Measurements from ENCODE around the gene XYLT1. TPM values are rescaled to one million over a fixed set of nuclear protein-coding genes. Genes with fewer than 3 reads are reported as not detected.

The XYLT1 gene
- total and polyA plus RNA-seq, 2 of the 8 experiments (the other 6 are each of a cell fraction or from before 2014, with no cell fraction given), result 6.6 to 25.4 TPM

GRCh38 chr16:17155485-17155884 is 315.3 kb downstream of the XYLT1 start:
- peaks cover 0 to 5% (median 2%) of the 10 kb centered on the region in 4 experiments; a peak in 6 of 7 replicates for H3K4me1 ChIP-seq (replicated peaks in 1 of 4; ENCODE audit: control insufficient read depth in 3 of 4, insufficient read depth in 4 of 4, low read length in 3 of 4)
- H2AK5ac ChIP-seq (ENCODE audit: low read depth, low read length), result no peak overlapping the region
- 93% methylated on average over 5 of the region's 5 CpGs; no CpG with 5 or more reads in 1 of the 2 experiments for WGBS, 2 experiments (ENCODE audit: extremely low coverage in 1 of 2, insufficient coverage in 1 of 2, insufficient read length in 1 of 2, insufficient replicate concordance in 2 of 2, low coverage in 1 of 2, low lambda C conversion rate in 2 of 2, missing lambda C conversion rate in 1 of 2)
- FAIRE-seq (no peak), DNase-seq (ENCODE audit: low read depth in 1 of 2, low spot score in 2 of 2) (no peak)
- no peak overlapping the region for H3K18ac ChIP-seq (ENCODE audit: extremely low read depth, low read length)
- no peak overlapping the region for H3K27ac ChIP-seq (ENCODE audit: low read depth, low read length)
- no peaks in the 10 kb centered on the region for H3K27me3 ChIP-seq (replicated peaks in 1 of 4; ENCODE audit: control insufficient read depth in 3 of 4, extremely low read depth in 1 of 4, insufficient read depth in 3 of 4, low read length in 3 of 4)
- no peaks in the 10 kb centered on the region for H3K36me3 ChIP-seq (ENCODE audit: control insufficient read depth in 2 of 4, insufficient read depth in 4 of 4, low read length in 3 of 4)
- peaks cover 0 to 2% of the 10 kb centered on the region in 2 experiments for H4K20me1 ChIP-seq (replicated peaks in 1 of 2; ENCODE audit: control insufficient read depth in 1 of 2, insufficient read depth in 2 of 2, low read length in 2 of 2)
- H3K23ac ChIP-seq (ENCODE audit: insufficient read length), result no peak overlapping the region
- no peak overlapping the region for H3K56ac ChIP-seq (replicated peaks; ENCODE audit: insufficient read length, low read depth, low read length)
- H3K79me2 ChIP-seq (ENCODE audit: control insufficient read depth in 1 of 2, insufficient read depth in 2 of 2, low read length in 2 of 2), result no peaks in the 10 kb centered on the region
- no peak overlapping the region for H3K9ac ChIP-seq (replicated peaks in 1 of 4; ENCODE audit: extremely low read depth in 1 of 4, low read depth in 3 of 4, low read length in 3 of 4)
- H3K9me3 ChIP-seq (ENCODE audit: insufficient read depth in 2 of 2, low read depth in 1 of 2, low read length in 1 of 2), result no peaks in the 10 kb centered on the region
- no peak overlapping the region for H4K91ac ChIP-seq (replicated peaks; ENCODE audit: insufficient read length, low read length)
- CTCF ChIA-PET (ENCODE audit: partially characterized antibody), result interaction anchor here (0.7 to 1.5 kb wide), 3 partner anchors 10 to 590 kb away, joined by 3 read pairs; no protein-coding TSS in a partner anchor
- TF ChIP-seq CTBP2 (IDR thresholded peaks at IDR 0.05; ENCODE audit: borderline replicate concordance, insufficient read depth, insufficient read length, low read length), result no peak
- H2BK20ac ChIP-seq (ENCODE audit: low read length), result no peak overlapping the region
- H3K23me2 ChIP-seq (ENCODE audit: low read depth, low read length), result no peaks in the 10 kb centered on the region
- H2BK12ac ChIP-seq (ENCODE audit: low read depth, low read length), result no peak overlapping the region
- no peak overlapping the region for H3K4me2 ChIP-seq (ENCODE audit: insufficient read depth in 1 of 2, low read depth in 2 of 2, low read length in 2 of 2)
- H3K4ac ChIP-seq (replicated peaks; ENCODE audit: insufficient read length, low read depth, low read length), result no peak overlapping the region
- no peak overlapping the region for H2BK15ac ChIP-seq (ENCODE audit: low read length)
- no peak overlapping the region for H4K5ac ChIP-seq (ENCODE audit: insufficient read length, low read depth, low read length)
- no peak overlapping the region for H2BK5ac ChIP-seq (ENCODE audit: low read depth, low read length)
- no peak overlapping the region for H2AFZ ChIP-seq (ENCODE audit: low read length)
- H3K14ac ChIP-seq (ENCODE audit: insufficient read length), result no peak overlapping the region
- POLR2A ChIA-PET (ENCODE audit: partially characterized antibody), result no interaction called here
- no peak overlapping the region for H3K4me3 ChIP-seq (ENCODE audit: extremely low read depth in 1 of 4, insufficient read depth in 2 of 4, low read depth in 3 of 4, low read length in 4 of 4)
- no peak overlapping the region for H2BK120ac ChIP-seq (replicated peaks; ENCODE audit: low read depth, low read length)
- no peaks in the 10 kb centered on the region for H3K79me1 ChIP-seq (ENCODE audit: low read depth, low read length)
- H4K8ac ChIP-seq (ENCODE audit: extremely low read depth, insufficient read depth, low read length), result no peak overlapping the region

All from H1 (cell line).